Epithelial cell of proximal tubule (primary cell): ENCODE results near the gene MIA2. TPM values are rescaled to one million over a fixed set of nuclear protein-coding genes. Genes with fewer than 3 reads are reported as not detected.

ENCODE experiments used
- DNase-seq: peaks from one replicate; pipeline ENCODE4 v3.0.0-alpha.2; 2011; ENCODE audit warnings: low read depth
- H3K4me3 ChIP-seq: 2 replicates; pipeline ENCODE4 v1.5.1; 2011; ENCODE audit warnings: low read depth, mild to moderate bottlenecking, low read length
- total RNA-seq: library from RNA; depleted of rRNA; stranded (reverse); fragments of >200 nt; gene quantifications from 2 replicates; pipeline ENCODE4 v1.2.3, GENCODE V29; 2015
- TF ChIP-seq, protein P1 (sequence below): conservative IDR thresholded peaks from 2 replicates; pipeline ENCODE4 v1.5.1; 2012; ENCODE audit warnings: low read depth, mild to moderate bottlenecking, low read length

Gene MIA2
- total RNA-seq, 1 donor from 2014 or later: 10.4 TPM

DNA sequence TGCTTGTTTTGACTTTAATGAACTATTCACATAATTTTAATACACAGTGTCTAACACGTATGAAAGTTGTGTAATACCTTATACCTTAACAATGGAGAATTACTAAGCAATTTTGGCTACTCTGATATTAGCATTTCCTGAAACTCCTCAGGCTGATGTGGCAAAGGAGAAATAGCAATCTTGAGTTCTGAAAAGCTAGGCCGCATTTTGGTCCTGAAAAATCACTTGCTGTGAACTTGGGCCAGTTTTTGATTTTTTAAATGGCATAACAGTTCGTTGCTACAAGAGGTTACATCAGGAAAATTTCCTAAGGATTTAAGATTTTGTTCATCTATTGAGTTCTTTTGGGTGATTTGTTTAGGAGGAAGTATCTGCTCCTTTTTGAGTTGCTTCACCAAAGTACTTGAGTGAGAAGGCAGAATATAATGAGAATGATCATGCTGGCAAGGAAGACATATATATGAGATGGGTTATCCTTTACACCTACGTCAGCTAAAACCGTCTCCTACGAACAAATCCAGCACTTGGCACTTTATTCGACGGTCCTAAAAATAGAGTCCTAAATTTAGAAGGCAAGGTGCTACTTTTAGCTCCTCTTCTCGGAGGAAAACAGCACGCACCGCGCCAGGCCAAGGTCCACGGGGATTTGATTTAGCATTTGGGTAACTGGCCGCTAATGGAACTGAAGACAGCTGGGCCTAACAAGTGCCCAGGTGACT lies 32.2 kb downstream of the MIA2 start:
- peak overlapping the region; percentile 84 for H3K4me3 ChIP-seq
- no peak for DNase-seq
- TF ChIP-seq, protein P1, sequence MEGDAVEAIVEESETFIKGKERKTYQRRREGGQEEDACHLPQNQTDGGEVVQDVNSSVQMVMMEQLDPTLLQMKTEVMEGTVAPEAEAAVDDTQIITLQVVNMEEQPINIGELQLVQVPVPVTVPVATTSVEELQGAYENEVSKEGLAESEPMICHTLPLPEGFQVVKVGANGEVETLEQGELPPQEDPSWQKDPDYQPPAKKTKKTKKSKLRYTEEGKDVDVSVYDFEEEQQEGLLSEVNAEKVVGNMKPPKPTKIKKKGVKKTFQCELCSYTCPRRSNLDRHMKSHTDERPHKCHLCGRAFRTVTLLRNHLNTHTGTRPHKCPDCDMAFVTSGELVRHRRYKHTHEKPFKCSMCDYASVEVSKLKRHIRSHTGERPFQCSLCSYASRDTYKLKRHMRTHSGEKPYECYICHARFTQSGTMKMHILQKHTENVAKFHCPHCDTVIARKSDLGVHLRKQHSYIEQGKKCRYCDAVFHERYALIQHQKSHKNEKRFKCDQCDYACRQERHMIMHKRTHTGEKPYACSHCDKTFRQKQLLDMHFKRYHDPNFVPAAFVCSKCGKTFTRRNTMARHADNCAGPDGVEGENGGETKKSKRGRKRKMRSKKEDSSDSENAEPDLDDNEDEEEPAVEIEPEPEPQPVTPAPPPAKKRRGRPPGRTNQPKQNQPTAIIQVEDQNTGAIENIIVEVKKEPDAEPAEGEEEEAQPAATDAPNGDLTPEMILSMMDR: no peak

DNA sequence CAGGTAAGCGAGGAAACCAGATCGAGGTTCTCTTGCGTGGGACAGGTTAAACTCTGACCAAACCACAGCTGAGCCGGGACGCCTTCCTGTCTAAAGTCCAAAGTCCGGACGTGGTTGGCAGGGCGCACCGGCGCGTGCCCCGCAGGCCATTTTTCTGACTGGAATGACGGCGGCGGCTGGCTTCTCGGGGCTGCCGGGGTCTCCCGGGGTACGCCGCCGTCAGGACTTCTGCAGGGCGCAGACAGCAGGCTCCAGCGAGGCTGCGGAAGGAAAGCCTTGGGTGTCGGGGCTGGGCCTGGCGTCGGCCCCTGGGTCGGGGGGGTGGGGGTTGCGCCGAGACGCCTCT lies 32.8 kb downstream of the MIA2 start:
- H3K4me3 ChIP-seq: peak overlapping the region; percentile 84
- DNase-seq: peak; percentile 55
- TF ChIP-seq, protein P1: no peak

DNA sequence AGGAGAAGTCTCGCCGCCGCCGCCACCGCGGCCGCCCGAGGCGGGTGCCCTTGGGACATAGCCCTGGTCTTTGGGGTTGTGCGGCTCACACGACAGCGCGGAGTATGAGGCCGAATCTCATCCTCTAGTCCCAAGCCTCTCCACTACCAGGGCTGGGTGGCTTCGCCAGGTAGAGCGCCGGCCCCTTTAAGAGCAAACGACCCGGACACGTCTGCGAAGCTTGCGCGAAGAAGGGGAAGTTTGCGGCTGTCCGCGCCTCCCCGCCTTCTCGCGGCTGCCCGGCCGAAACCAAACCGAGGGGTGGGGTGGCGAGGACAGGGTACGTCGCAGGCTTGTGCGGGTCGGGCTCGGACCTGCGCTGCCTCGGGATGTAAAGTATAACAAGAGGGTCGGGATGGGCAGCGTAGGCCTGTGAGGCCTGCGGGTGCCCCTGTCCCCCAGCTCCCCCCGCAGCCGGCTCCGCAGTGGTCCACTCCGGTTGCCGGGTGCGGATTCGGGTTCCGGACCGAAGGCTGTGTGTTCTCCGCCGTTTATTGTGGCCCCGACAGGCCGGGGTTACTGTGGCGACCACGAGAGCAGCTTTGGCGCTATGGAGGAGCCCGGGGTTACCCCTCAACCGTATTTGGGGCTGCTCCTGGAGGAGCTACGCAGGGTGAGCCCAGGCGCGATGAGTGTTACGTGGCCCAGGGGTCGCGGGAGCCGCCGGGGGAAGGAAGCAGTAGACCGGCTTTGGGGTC lies 33.3 kb downstream of the MIA2 start:
- H3K4me3 ChIP-seq: peak overlapping the region; percentile 84
- DNase-seq: no peak
- TF ChIP-seq, protein P1: no peak

DNA sequence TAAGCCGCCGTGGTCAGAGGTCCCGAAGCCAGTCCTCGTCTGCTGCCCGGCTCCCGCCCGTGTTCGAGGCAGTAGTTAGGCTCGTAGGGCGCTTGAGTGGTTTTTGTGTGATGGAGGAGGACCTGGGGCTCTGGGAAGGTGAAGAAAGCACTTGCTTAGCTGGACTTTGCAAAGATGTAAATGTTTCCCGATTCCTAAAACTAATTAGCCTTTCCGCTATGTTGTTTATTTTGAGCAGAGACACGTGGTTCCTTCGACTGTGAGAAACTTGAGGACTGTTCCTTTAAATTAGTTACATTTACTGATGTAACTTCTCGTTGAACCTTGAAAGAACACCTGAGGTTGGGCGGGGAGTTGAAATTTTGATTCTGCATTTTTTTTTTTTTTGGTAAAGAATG lies 33.9 kb downstream of the MIA2 start:
- TF ChIP-seq, protein P1: no peak
- no peak for DNase-seq
- H3K4me3 ChIP-seq: peak overlapping the region; percentile 84

DNA sequence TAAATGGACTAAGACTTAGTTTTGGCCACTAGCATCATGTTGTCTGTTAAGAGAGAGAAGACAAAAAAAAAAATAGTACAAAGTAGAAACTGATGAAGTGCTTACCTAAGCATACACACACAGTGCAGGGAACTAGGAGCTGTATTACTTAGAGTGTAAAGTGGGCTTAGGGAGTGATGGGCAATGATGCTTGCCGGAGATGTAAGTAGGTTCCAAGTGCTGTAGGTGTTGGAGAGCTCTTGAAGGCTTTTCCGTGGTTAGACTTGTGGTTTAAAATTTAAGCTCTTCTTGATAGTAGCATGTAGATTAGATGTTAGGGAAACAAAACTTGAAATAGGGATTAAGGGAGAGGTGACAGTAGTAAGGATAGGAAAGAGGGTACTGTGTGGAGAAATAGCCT lies 34.7 kb downstream of the MIA2 start:
- peak overlapping the region; percentile 84 for H3K4me3 ChIP-seq
- TF ChIP-seq, protein P1: no peak
- no peak for DNase-seq

DNA sequence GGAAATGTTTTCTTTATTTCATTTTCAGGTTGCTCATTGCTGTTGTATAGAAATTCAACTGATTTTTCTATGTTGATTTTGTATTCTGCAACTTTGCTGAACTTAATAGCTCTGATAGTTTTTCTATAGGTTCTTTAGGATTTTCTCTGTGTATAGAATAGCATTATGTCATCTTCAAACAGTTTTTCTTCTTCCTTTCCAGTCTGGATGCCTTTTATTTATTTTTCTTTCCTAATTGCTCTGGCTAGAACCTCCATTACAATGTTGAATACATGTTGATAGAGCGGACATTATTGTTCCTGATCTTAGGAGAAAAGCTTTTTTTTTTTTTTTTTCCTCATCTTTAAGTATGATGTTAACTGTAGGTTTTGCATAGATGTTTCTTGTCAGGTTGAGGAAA lies 39.2 kb downstream of the MIA2 start:
- no peak overlapping the region for H3K4me3 ChIP-seq
- no peak for DNase-seq
- TF ChIP-seq, protein P1: no peak
